IMR-90 (cell line): Measurements from ENCODE around the gene USP47. TPM values are rescaled to one million over a fixed set of nuclear protein-coding genes. Genes with fewer than 3 reads are reported as not detected.
A peak's percentile ranks its signal among the peaks of the same experiment; 100 is the strongest.

Source experiments
- ATAC-seq: fragments of 200-7000 bp; cut with Tn5 transposase; 2 replicates; pipeline ENCODE4 v1.9.1; 2020; ENCODE audit warnings: low read depth, mild to moderate bottlenecking, moderate library complexity
- BruUV-seq: library from RNA; stranded (reverse); fragments of 400-500 nt; replicated peaks from 2 replicates; lab custom pipeline; 2021; lab: Mats Ljungman, UMichigan
- CTCF ChIA-PET: fragments of 300-600 bp; formaldehyde crosslinking; extraction: SDS; loops from one replicate; lab custom pipeline; 2021; ENCODE audit warnings: antibody characterized with exemption; lab: Yijun Ruan, JAX
- POLR2A ChIA-PET: fragments of 300-600 bp; sonication (Branson Sonifier 250); formaldehyde crosslinking; loops from one replicate; lab custom pipeline; 2022; ENCODE audit warnings: antibody characterized with exemption; ENCODE audit not compliant: unreplicated experiment; lab: Charles Lee
- DNase-seq: peaks from one replicate; pipeline ENCODE4 v3.0.0; 2013
- H2AFZ ChIP-seq: replicated peaks from 2 replicates; pipeline ENCODE3; 2013; ENCODE audit warnings: low read length, mild to moderate bottlenecking; ENCODE audit not compliant: poor library complexity
- H2AK5ac ChIP-seq: 2 replicates; pipeline ENCODE4 v1.6.1; 2013; ENCODE audit warnings: low read depth, low read length, inconsistent platforms
- H2AK9ac ChIP-seq: replicated peaks from 2 replicates; pipeline ENCODE3; 2013; ENCODE audit warnings: mild to moderate bottlenecking, low read depth, low read length, moderate library complexity; ENCODE audit not compliant: poor library complexity
- H2BK120ac ChIP-seq: 2 replicates; pipeline ENCODE4 v1.6.1; 2013; ENCODE audit warnings: low read depth, low read length, inconsistent platforms
- H2BK15ac ChIP-seq: 3 replicates; pipeline ENCODE4 v1.6.1; 2013; ENCODE audit warnings: low read depth, low read length, inconsistent platforms
- H2BK20ac ChIP-seq: 2 replicates; pipeline ENCODE4 v1.6.1; 2013; ENCODE audit warnings: low read depth, mild to moderate bottlenecking, inconsistent platforms, low read length, moderate library complexity
- H2BK5ac ChIP-seq: 2 replicates; pipeline ENCODE4 v1.6.1; 2013; ENCODE audit warnings: mild to moderate bottlenecking, low read depth, low read length, inconsistent platforms; ENCODE audit not compliant: poor library complexity, severe bottlenecking
- H3K14ac ChIP-seq: replicated peaks from 2 replicates; pipeline ENCODE4 v1.6.1; 2013; ENCODE audit warnings: low read depth, low read length, inconsistent platforms
- H3K18ac ChIP-seq: 2 replicates; pipeline ENCODE4 v1.6.1; 2013; ENCODE audit warnings: low read depth, low read length, control low read depth
- H3K23ac ChIP-seq: 2 replicates; pipeline ENCODE4 v1.6.1; 2013; ENCODE audit warnings: low read depth, low read length, inconsistent platforms
- H3K27ac ChIP-seq: 2 replicates; pipeline ENCODE4 v1.5.1; 2013; ENCODE audit warnings: mild to moderate bottlenecking, control low read depth, low read length; ENCODE audit not compliant: insufficient read depth
- H3K27me3 ChIP-seq: 2 replicates; pipeline ENCODE4 v1.6.1; 2013; ENCODE audit warnings: low read length; ENCODE audit not compliant: control insufficient read depth, insufficient read depth
- H3K36me3 ChIP-seq: 2 replicates; pipeline ENCODE4 v1.6.1; 2013; ENCODE audit warnings: low read length, mixed read lengths; ENCODE audit not compliant: control insufficient read depth, insufficient read depth
- H3K4ac ChIP-seq: 2 replicates; pipeline ENCODE4 v1.6.1; 2013; ENCODE audit warnings: low read depth, low read length, inconsistent platforms
- H3K4me1 ChIP-seq: 2 replicates; pipeline ENCODE4 v1.6.1; 2013; ENCODE audit warnings: low read length, mixed read lengths; ENCODE audit not compliant: control insufficient read depth, insufficient read depth
- H3K4me2 ChIP-seq: 2 replicates; pipeline ENCODE4 v1.6.1; 2013; ENCODE audit warnings: low read depth, mild to moderate bottlenecking, control low read depth, low read length, moderate library complexity
- H3K4me3 ChIP-seq: 2 replicates; pipeline ENCODE4 v1.5.1; 2013; ENCODE audit warnings: low read depth, mild to moderate bottlenecking, control low read depth, low read length, moderate library complexity; ENCODE audit not compliant: insufficient read depth
- H3K56ac ChIP-seq: 2 replicates; pipeline ENCODE4 v1.6.1; 2013; ENCODE audit warnings: low read length, inconsistent platforms; ENCODE audit not compliant: insufficient read depth; ENCODE audit errors: extremely low read depth
- H3K79me1 ChIP-seq, 2 experiments: 2 replicates each; pipeline ENCODE4 v1.6.1; 2013; ENCODE audit warnings: low read length in 2 of 2, inconsistent platforms in 1 of 2, low read depth in 1 of 2
- H3K9ac ChIP-seq: 2 replicates; pipeline ENCODE4 v1.6.1; 2013; ENCODE audit warnings: low read depth, low read length, control low read depth
- H3K9me1 ChIP-seq: 2 replicates; pipeline ENCODE4 v1.6.1; 2013; ENCODE audit warnings: low read length, inconsistent platforms; ENCODE audit not compliant: insufficient read depth
- H3K9me3 ChIP-seq: 2 replicates; pipeline ENCODE4 v1.6.1; 2013; ENCODE audit warnings: low read length; ENCODE audit not compliant: control insufficient read depth, insufficient read depth
- H4K20me1 ChIP-seq: 2 replicates; pipeline ENCODE4 v1.6.1; 2013; ENCODE audit warnings: low read length, inconsistent platforms; ENCODE audit not compliant: insufficient read depth
- H4K5ac ChIP-seq: 2 replicates; pipeline ENCODE4 v1.6.1; 2013; ENCODE audit warnings: mild to moderate bottlenecking, low read depth, low read length, control low read depth
- H4K8ac ChIP-seq, 2 experiments: 2 replicates each; pipeline ENCODE4 v1.6.1; 2013; ENCODE audit warnings: low read depth in 2 of 2, low read length in 2 of 2, control low read depth in 1 of 2, inconsistent platforms in 1 of 2
- H4K91ac ChIP-seq: 2 replicates; pipeline ENCODE4 v1.6.1; 2013; ENCODE audit warnings: low read depth, low read length, inconsistent platforms; ENCODE audit not compliant: insufficient read depth
- CEBPB ChIP-seq: IDR thresholded peaks from 2 replicates; pipeline ENCODE4 v1.6.1; 2012; ENCODE audit warnings: low read depth, low read length, improper control_type of control experiment
- POLR2A ChIP-seq: IDR thresholded peaks from 2 replicates; pipeline ENCODE4 v1.6.1; 2012; ENCODE audit warnings: mild to moderate bottlenecking, low read depth, low read length
- WGBS, 2 experiments: methylation state at CpG; one replicate each; pipeline versions ENCODE4 v1.1.5 to v1.1.7; 2013; ENCODE audit warnings: missing lambda C conversion rate in 2 of 2; ENCODE audit not compliant: insufficient read length in 1 of 2; ENCODE audit errors: extremely low coverage in 2 of 2; 5-methylcytosine and 5-hydroxymethylcytosine counted together
- dilution Hi-C: fragments of 300-500 bp; cut with HindIII; formaldehyde crosslinking; loops from one replicate; pipeline ENCODE4 v1.14.3; 2018; ENCODE audit warnings: low sequenced_read_pairs; ENCODE audit not compliant: unreplicated experiment
- in situ Hi-C: fragments of 300-500 bp; cut with MboI; formaldehyde crosslinking; loops from 3 replicates; pipeline ENCODE4 v1.14.3; 2019; ENCODE audit warnings: low sequenced_read_pairs, inconsistent platforms, mixed read lengths
- intact Hi-C: fragments of 100-400 bp; cut with micrococcal nuclease; formaldehyde crosslinking; loops from 2 replicates; pipeline ENCODE4 v1.10.0; 2022
- polyA plus RNA-seq, 3 experiments: library from polyadenylated mRNA; depleted of rRNA; stranded (reverse); fragments of >200 nt; gene quantifications; 2 replicates each; pipeline ENCODE4 v1.2.3, GENCODE V29; 2012; ENCODE audit warnings: low replicate concordance in 1 of 3
- total RNA-seq: library from RNA; depleted of rRNA; stranded (reverse); fragments of >200 nt; gene quantifications from 2 replicates; pipeline ENCODE4 v1.2.3, GENCODE V29; 2012

The USP47 gene
- total and polyA plus RNA-seq, 2 of the 4 experiments (the other 2 are of a cell fraction) = 15.0 to 110 TPM

- ATAC-seq (no peak), DNase-seq (peak; percentile 69)
- no peak overlapping the region for H3K27ac ChIP-seq
- no peak overlapping the region for H2AFZ ChIP-seq
- peak overlapping the region; percentile 34; the same call in 1 of the 2 replicates for H3K4me2 ChIP-seq
- no peaks in the 10 kb centered on the region for H3K27me3 ChIP-seq
- no peak overlapping the region for H3K23ac ChIP-seq
- peaks cover 11% of the 10 kb centered on the region for H3K4me1 ChIP-seq
- intact Hi-C loops = no loop called here
- H4K91ac ChIP-seq = no peak overlapping the region
- in situ Hi-C loops = no loop called here
- no peak overlapping the region for H2BK20ac ChIP-seq
- no peaks in the 10 kb centered on the region for H3K36me3 ChIP-seq
- no peaks in the 10 kb centered on the region; the same call in 1 of the 2 replicates for H3K9me3 ChIP-seq
- TF ChIP-seq POLR2A = no peak
- peak; percentile 61 for TF ChIP-seq CEBPB
- POLR2A ChIA-PET = no interaction called here
- no peak overlapping the region for H3K4ac ChIP-seq
- H2AK5ac ChIP-seq = 0 out of 2 replicates have a peak overlapping the region, but pooled peaks have one; percentile 3
- H3K56ac ChIP-seq = no peak overlapping the region
- H3K9me1 ChIP-seq = peaks cover 7% of the 10 kb centered on the region
- CTCF ChIA-PET = no interaction called here
- no peak overlapping the region for H3K9ac ChIP-seq
- H3K4me3 ChIP-seq = no peak overlapping the region
- no peak overlapping the region for H2BK15ac ChIP-seq
- peak overlapping the region; percentile 36; the same call in 1 of the 2 replicates for H4K5ac ChIP-seq
- H3K14ac ChIP-seq = no peak overlapping the region
- H4K8ac ChIP-seq = peak overlapping the region in 1 of 2 experiments; percentile 37; a peak in 1 of 4 replicates
- BruUV-seq = no TSS peak
- H3K18ac ChIP-seq = peak overlapping the region; percentile 44; the same call in 1 of the 2 replicates
- no peak overlapping the region for H2AK9ac ChIP-seq
- no CpG with 5 or more reads among the region's 2 CpGs for WGBS, 2 experiments
- no peaks in the 10 kb centered on the region for H4K20me1 ChIP-seq
- H2BK120ac ChIP-seq = no peak overlapping the region
- no peak overlapping the region for H2BK5ac ChIP-seq
- no peaks in the 10 kb centered on the region; a peak in 1 of 4 replicates for H3K79me1 ChIP-seq
- dilution Hi-C loops = no loop called here
Observed at GRCh38 chr11:11816511-11817314, 25.1 kb upstream of the USP47 start.
